Hematopoietic multipotent progenitor cell (in vitro differentiated cells): ENCODE measurements around the gene MUC2. TPM values are rescaled to one million over a fixed set of nuclear protein-coding genes. Genes with fewer than 3 reads are reported as not detected.

ENCODE experiments used
- DNase-seq, 3 donors: peaks; one replicate each; pipeline ENCODE4 v3.0.0-alpha.2; 2011 to 2015; ENCODE audit warnings: low read depth in 2 of 3, low spot score in 2 of 3
- total RNA-seq: library from RNA; depleted of rRNA; stranded (reverse); fragments of >200 nt; gene quantifications from one replicate; pipeline ENCODE4 v1.2.3, GENCODE V29; 2012

MUC2 gene
- total RNA-seq: not detected

GRCh38 chr11:1074244-1075221 lies at the start of gene MUC2:
Gene MUC2, plus strand, starts transcription at chr11:1074874.
- DNase-seq: no peak

GRCh38 chr11:1025410-1026162 lies 49.1 kb upstream of the MUC2 start:
- no peak for DNase-seq

GRCh38 chr11:1026163-1026450 lies 48.6 kb upstream of the MUC2 start:
- DNase-seq: no peak

- no peak for DNase-seq
Measured at GRCh38 chr11:1026641-1027482, 47.8 kb upstream of the MUC2 start.

- no peak for DNase-seq
Measured at GRCh38 chr11:1027483-1028290, 47.0 kb upstream of the MUC2 start.

GRCh38 chr11:1028291-1028540 lies 46.5 kb upstream of the MUC2 start:
- DNase-seq: no peak

GRCh38 chr11:1028616-1029015 lies 46.1 kb upstream of the MUC2 start:
- no peak for DNase-seq

GRCh38 chr11:1029051-1029450 lies 45.6 kb upstream of the MUC2 start:
- DNase-seq: no peak

- DNase-seq: no peak
Measured at GRCh38 chr11:1029654-1030053, 45.0 kb upstream of the MUC2 start.

- DNase-seq: no peak
Measured at GRCh38 chr11:1030086-1030485, 44.6 kb upstream of the MUC2 start.

- DNase-seq: no peak
Measured at GRCh38 chr11:1030556-1030955, 44.1 kb upstream of the MUC2 start.

- no peak for DNase-seq
Measured at GRCh38 chr11:1031121-1031899, 43.4 kb upstream of the MUC2 start.

- no peak for DNase-seq
Measured at GRCh38 chr11:1032310-1032891, 42.3 kb upstream of the MUC2 start.

- no peak for DNase-seq
Measured at GRCh38 chr11:1033016-1033798, 41.5 kb upstream of the MUC2 start.

GRCh38 chr11:1034001-1034400 lies 40.7 kb upstream of the MUC2 start:
- no peak for DNase-seq

GRCh38 chr11:1034456-1035295 lies 40.0 kb upstream of the MUC2 start:
- no peak for DNase-seq

GRCh38 chr11:1035577-1036283 lies 38.9 kb upstream of the MUC2 start:
- DNase-seq: no peak
